HCT116 (cell line): ENCODE data around the gene TREM2.

Experiments
- CBX3 ChIP-seq: IDR thresholded peaks from 2 replicates; pipeline ENCODE4 v1.6.1; 2012; ENCODE audit warnings: low read depth
- CEBPB ChIP-seq: IDR thresholded peaks from 2 replicates; pipeline ENCODE4 v1.6.1; 2012; ENCODE audit warnings: low read depth
- CTCF ChIP-seq, 3 experiments: fragments of 200-600 bp in 1 of 3; sonication (generic) in 1 of 3; IDR thresholded peaks in 2 of 3; conservative IDR thresholded peaks in 1 of 3; 2 replicates each; pipeline ENCODE4 v1.5.1; 2012 to 2017; ENCODE audit warnings: low read depth in 2 of 3, low read length in 2 of 3, antibody characterized with exemption in 1 of 3, borderline replicate concordance in 1 of 3, control low read depth in 1 of 3, mild to moderate bottlenecking in 1 of 3, mixed read lengths in 1 of 3, mixed run types in 1 of 3, moderate library complexity in 1 of 3; ENCODE audit not compliant: insufficient read depth in 1 of 3
- EZH2phosphoT487 ChIP-seq: fragments of 200-600 bp; IDR thresholded peaks from 2 replicates; pipeline ENCODE4 v1.6.1; 2018; ENCODE audit warnings: antibody characterized with exemption, borderline replicate concordance
- MAX ChIP-seq: IDR thresholded peaks from 2 replicates; pipeline ENCODE4 v1.6.1; 2012
- POLR2AphosphoS5 ChIP-seq: IDR thresholded peaks from 2 replicates; pipeline ENCODE4 v1.6.1; 2011; ENCODE audit warnings: mild to moderate bottlenecking, low read depth, low read length, moderate library complexity
- RAD21 ChIP-seq: IDR thresholded peaks from 2 replicates; pipeline ENCODE4 v1.6.1; 2012; ENCODE audit warnings: low read depth, mild to moderate bottlenecking
- SIN3A ChIP-seq: IDR thresholded peaks from 2 replicates; pipeline ENCODE4 v1.6.1; 2012; ENCODE audit warnings: low read depth
- TCF7L2 ChIP-seq: IDR thresholded peaks from 2 replicates; pipeline ENCODE4 v1.7.0; 2011; ENCODE audit warnings: borderline replicate concordance, inconsistent platforms; ENCODE audit not compliant: insufficient read depth, insufficient read length; ENCODE audit errors: extremely low read depth
- YY1 ChIP-seq: IDR thresholded peaks from 2 replicates; pipeline ENCODE4 v1.6.1; 2011; ENCODE audit warnings: low read length, low read depth, moderate library complexity, mild to moderate bottlenecking; ENCODE audit not compliant: insufficient replicate concordance; ENCODE audit errors: extremely low read depth
- ZBTB33 ChIP-seq: IDR thresholded peaks from 2 replicates; pipeline ENCODE4 v1.6.1; 2011; ENCODE audit warnings: mild to moderate bottlenecking, low read length, moderate library complexity; ENCODE audit not compliant: insufficient replicate concordance; ENCODE audit errors: extremely low read depth
- ZFX ChIP-seq: fragments of 450-650 bp; IDR thresholded peaks from 2 replicates; pipeline ENCODE4 v1.6.1; 2017

- TF ChIP-seq CTCF (IDR thresholded peaks at IDR 0.05 in 2 of 3, conservative IDR thresholded peaks at IDR 0.05 in 1 of 3; ENCODE audit: borderline replicate concordance in 1 of 3, insufficient read depth in 1 of 3, low read depth in 2 of 3, low read length in 2 of 3) = no peak
- TF ChIP-seq YY1 = no peak
- TF ChIP-seq SIN3A = no peak
- no peak for TF ChIP-seq POLR2AphosphoS5
- TF ChIP-seq TCF7L2 = no peak
- no peak for TF ChIP-seq CBX3
- no peak for TF ChIP-seq CEBPB
- no peak for TF ChIP-seq RAD21
- TF ChIP-seq ZBTB33 = no peak
- no peak for TF ChIP-seq ZFX
- no peak for TF ChIP-seq MAX
- TF ChIP-seq EZH2phosphoT487 = no peak
Observed at GRCh38 chr6:41197234-41197633, 34.3 kb upstream of the TREM2 start.
